HepG2 (cell line): ENCODE results near the gene SCN7A.

Experiments used
- CTCF ChIP-seq: sonication (generic); formaldehyde crosslinking; IDR thresholded peaks from 2 replicates; pipeline ENCODE4 v1.5.0; 2020; ENCODE audit warnings: mild to moderate bottlenecking, missing genetic modification reagents, moderate library complexity
- EZH2 ChIP-seq: conservative IDR thresholded peaks from 2 replicates; pipeline ENCODE4 v1.6.1; 2012; ENCODE audit warnings: mild to moderate bottlenecking, low read depth, low read length, moderate library complexity
- FOXK2 ChIP-seq: fragments of 450-650 bp; IDR thresholded peaks from 2 replicates; pipeline ENCODE4 v1.6.1; 2016
- MYNN ChIP-seq: sonication (generic); formaldehyde crosslinking; IDR thresholded peaks from 2 replicates; pipeline ENCODE4 v1.4.0; 2020; ENCODE audit warnings: mild to moderate bottlenecking, low read depth, missing genetic modification reagents
- TP53 ChIP-seq: sonication (generic); formaldehyde crosslinking; conservative IDR thresholded peaks from 2 replicates; pipeline ENCODE4 v1.4.0; 2020; ENCODE audit warnings: missing genetic modification reagents
- ZNF75D ChIP-seq: sonication (generic); formaldehyde crosslinking; IDR thresholded peaks from 2 replicates; pipeline ENCODE4 v1.8.1; 2023; ENCODE audit warnings: missing genetic modification reagents, mild to moderate bottlenecking, borderline replicate concordance
- TF ChIP-seq, protein P1 (sequence below): sonication (generic); formaldehyde crosslinking; IDR thresholded peaks from 2 replicates; pipeline ENCODE4 v1.4.0; 2020; ENCODE audit warnings: low read depth, mild to moderate bottlenecking, missing genetic modification reagents
- TF ChIP-seq, protein P2 (sequence below): sonication (generic); formaldehyde crosslinking; IDR thresholded peaks from 2 replicates; pipeline ENCODE4 v1.5.1; 2020; ENCODE audit warnings: mild to moderate bottlenecking, moderate library complexity, missing genetic modification reagents

GRCh38 chr2:166517533-166518061 lies 23.5 kb upstream of the SCN7A start:
- TF ChIP-seq, protein P1, sequence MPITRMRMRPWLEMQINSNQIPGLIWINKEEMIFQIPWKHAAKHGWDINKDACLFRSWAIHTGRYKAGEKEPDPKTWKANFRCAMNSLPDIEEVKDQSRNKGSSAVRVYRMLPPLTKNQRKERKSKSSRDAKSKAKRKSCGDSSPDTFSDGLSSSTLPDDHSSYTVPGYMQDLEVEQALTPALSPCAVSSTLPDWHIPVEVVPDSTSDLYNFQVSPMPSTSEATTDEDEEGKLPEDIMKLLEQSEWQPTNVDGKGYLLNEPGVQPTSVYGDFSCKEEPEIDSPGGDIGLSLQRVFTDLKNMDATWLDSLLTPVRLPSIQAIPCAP = no peak
- no peak for TF ChIP-seq CTCF
- TF ChIP-seq MYNN (CRISPR knock-in tag) = no peak
- TF ChIP-seq ZNF75D (CRISPR knock-in tag) = no peak
- no peak for TF ChIP-seq EZH2
- TF ChIP-seq, protein P2, sequence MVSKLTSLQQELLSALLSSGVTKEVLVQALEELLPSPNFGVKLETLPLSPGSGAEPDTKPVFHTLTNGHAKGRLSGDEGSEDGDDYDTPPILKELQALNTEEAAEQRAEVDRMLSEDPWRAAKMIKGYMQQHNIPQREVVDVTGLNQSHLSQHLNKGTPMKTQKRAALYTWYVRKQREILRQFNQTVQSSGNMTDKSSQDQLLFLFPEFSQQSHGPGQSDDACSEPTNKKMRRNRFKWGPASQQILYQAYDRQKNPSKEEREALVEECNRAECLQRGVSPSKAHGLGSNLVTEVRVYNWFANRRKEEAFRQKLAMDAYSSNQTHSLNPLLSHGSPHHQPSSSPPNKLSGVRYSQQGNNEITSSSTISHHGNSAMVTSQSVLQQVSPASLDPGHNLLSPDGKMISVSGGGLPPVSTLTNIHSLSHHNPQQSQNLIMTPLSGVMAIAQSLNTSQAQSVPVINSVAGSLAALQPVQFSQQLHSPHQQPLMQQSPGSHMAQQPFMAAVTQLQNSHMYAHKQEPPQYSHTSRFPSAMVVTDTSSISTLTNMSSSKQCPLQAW = no peak
- TF ChIP-seq FOXK2 = no peak
- TF ChIP-seq TP53 (CRISPR knock-in tag) = no peak
